ENCODE results near the gene SGCA. TPM values are rescaled to one million over a fixed set of nuclear protein-coding genes. Genes with fewer than 3 reads are reported as not detected.

Gene SGCA
- total RNA-seq, 4 donors from 2014 or later, result 58.1 to 145 (median 93.4) TPM

DNA sequence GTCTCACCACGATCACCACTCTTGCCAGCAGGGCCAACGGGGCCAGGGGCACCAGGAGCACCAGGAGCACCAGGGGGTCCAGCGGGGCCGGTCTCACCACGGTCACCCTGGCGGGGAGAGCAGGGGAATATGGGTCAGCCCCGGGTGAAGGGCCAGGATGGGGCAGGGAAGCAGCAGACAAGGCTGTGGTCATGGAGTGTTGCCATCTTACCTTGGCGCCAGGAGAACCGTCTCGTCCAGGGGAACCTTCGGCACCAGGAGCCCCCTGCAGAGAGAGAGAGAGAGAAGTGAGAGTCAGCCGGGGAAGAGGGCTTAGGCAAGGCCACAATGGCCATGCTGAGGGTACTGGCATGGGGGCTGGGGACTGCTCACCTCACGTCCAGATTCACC lies 22.7 kb downstream of the SGCA start:
- ATAC-seq, result no peak
- Histone ChIP-seq H3K27ac (peak overlapping the region in 3 of 4 donors; percentile 31 to 82 (median 53)), H3K9me3 (no peaks in the 10 kb centered on the region), H3K4me1 (peaks cover 3 to 40% (median 13%) of the 10 kb centered on the region in 3 donors), H3K4me3 (no peak overlapping the region), H3K36me3 (peaks cover 0 to 84% of the 10 kb centered on the region in 2 donors), H3K27me3 (no peaks in the 10 kb centered on the region)
- TF ChIP-seq EP300 (IDR thresholded peaks at IDR 0.05), result no peak
- no peak for TF ChIP-seq POLR2AphosphoS5 (IDR thresholded peaks at IDR 0.05)
- TF ChIP-seq POLR2A (IDR thresholded peaks at IDR 0.05), result no peak
- TF ChIP-seq, protein P1, sequence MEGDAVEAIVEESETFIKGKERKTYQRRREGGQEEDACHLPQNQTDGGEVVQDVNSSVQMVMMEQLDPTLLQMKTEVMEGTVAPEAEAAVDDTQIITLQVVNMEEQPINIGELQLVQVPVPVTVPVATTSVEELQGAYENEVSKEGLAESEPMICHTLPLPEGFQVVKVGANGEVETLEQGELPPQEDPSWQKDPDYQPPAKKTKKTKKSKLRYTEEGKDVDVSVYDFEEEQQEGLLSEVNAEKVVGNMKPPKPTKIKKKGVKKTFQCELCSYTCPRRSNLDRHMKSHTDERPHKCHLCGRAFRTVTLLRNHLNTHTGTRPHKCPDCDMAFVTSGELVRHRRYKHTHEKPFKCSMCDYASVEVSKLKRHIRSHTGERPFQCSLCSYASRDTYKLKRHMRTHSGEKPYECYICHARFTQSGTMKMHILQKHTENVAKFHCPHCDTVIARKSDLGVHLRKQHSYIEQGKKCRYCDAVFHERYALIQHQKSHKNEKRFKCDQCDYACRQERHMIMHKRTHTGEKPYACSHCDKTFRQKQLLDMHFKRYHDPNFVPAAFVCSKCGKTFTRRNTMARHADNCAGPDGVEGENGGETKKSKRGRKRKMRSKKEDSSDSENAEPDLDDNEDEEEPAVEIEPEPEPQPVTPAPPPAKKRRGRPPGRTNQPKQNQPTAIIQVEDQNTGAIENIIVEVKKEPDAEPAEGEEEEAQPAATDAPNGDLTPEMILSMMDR (IDR thresholded peaks at IDR 0.05), result no peak
- 47 to 50% methylated on average over 1 to 10 of the region's 13 CpGs for WGBS, 2 donors (ENCODE audit: low coverage in 1 of 2)

DNA sequence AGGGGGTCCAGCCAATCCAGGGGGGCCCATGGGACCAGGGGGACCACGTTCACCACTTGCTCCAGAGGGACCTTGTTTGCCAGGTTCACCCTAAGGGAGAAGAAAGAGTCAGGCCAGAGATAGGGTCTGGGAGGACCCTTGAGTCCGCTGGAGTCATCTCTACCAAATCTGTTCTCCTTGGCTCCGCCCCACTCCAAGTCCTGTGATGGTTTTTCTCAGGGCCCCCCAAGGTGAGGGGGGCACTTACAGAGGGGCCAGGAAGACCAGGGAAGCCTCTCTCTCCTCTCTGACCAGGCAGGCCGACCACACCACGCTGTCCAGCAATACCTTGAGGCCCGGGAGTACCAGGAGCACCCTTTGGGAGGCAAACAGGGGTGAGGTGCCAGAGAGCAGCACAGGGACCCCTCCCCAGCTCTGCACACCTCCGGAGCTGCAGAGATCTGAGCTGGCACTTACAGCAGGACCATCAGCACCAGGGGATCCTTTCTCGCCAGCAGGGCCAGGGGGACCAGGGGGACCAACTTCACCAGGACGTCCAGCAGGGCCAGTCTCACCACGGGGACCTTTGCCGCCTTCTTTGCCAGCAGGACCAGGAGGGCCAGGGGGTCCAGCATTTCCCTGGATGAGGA lies 23.2 kb downstream of the SGCA start:
- 83% methylated on average over 1 of the region's 11 CpGs; no CpG with 5 or more reads in 1 of the 2 donors for WGBS, 2 donors (ENCODE audit: low coverage in 1 of 2)
- Histone ChIP-seq H3K9me3 (no peaks in the 10 kb centered on the region), H3K4me3 (no peak overlapping the region), H3K27me3 (no peaks in the 10 kb centered on the region), H3K27ac (peak overlapping the region in 3 of 4 donors; percentile 31 to 82 (median 54)), H3K4me1 (peaks cover 3 to 38% (median 12%) of the 10 kb centered on the region in 3 donors), H3K36me3 (peaks cover 0 to 89% of the 10 kb centered on the region in 2 donors)
- TF ChIP-seq POLR2A (IDR thresholded peaks at IDR 0.05) (no peak), POLR2AphosphoS5 (IDR thresholded peaks at IDR 0.05) (no peak), EP300 (IDR thresholded peaks at IDR 0.05) (no peak)
- TF ChIP-seq, protein P1 (IDR thresholded peaks at IDR 0.05), result no peak
- no peak for ATAC-seq

DNA sequence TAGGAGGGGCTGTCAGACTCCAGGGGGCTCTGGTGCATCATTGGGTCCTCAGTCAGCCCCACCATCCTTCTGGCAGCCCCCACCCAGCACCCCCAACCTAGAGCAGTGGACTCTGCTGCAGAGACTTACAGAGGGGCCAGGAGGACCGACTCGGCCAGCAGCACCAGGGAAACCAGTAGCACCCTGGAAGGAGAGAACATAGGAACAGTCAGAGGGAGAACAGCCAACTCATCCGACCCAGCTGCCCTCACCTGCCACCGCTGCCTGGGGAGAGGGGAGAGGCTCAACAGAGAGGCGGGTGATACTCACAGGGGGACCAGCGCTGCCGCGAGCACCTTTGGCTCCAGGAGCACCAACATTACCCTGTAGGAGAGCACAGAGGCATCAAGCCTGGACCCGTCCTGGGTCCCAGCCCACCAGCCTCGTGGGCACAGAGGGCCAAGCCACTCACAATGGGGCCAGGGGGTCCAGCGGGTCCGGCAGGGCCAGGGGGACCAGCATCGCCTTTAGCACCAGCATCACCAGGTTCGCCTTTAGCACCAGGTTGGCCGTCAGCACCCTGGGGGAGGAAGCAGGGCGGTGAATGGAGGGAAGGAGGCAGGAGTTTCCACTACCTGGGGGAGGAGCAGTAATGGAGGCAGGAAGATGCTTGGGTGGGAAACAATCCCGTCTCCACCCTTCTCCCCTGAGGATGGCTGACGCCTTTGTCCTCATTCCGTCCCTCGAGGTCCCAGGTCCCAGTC lies 23.9 kb downstream of the SGCA start:
- Histone ChIP-seq H3K4me3 (no peak overlapping the region), H3K27ac (peak overlapping the region in 2 of 4 donors; percentile 54 to 82), H3K9me3 (no peaks in the 10 kb centered on the region), H3K27me3 (no peaks in the 10 kb centered on the region), H3K36me3 (peaks cover 0 to 96% of the 10 kb centered on the region in 2 donors), H3K4me1 (peaks cover 2 to 38% (median 6%) of the 10 kb centered on the region in 3 donors)
- 20 to 90% methylated on average over 2 to 5 of the region's 20 CpGs for WGBS, 2 donors (ENCODE audit: low coverage in 1 of 2)
- ATAC-seq, result no peak
- TF ChIP-seq POLR2A (IDR thresholded peaks at IDR 0.05) (no peak), EP300 (IDR thresholded peaks at IDR 0.05) (no peak), POLR2AphosphoS5 (IDR thresholded peaks at IDR 0.05) (no peak)
- TF ChIP-seq, protein P1 (IDR thresholded peaks at IDR 0.05), result no peak

DNA sequence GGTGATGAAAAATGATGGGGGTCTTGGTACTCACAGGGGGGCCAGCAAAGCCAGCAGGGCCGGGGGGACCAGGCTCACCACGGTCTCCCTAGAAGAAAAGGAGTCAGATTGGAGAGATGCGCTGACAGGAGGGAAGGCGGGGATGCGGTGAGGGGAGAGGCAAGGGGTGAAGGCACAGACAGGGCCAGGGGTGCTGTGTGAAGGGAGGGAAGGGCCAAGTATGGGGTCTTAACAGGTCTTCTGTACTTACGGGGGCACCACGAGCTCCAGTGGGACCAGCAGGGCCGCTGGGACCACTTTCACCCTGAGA lies 24.4 kb downstream of the SGCA start:
- H3K27me3 ChIP-seq, result no peaks in the 10 kb centered on the region
- peaks cover 0 to 100% of the 10 kb centered on the region in 2 donors for H3K36me3 ChIP-seq
- WGBS, 2 donors (ENCODE audit: low coverage in 1 of 2), result 61 to 69% methylated on average over 4 of the region's 8 CpGs
- no peaks in the 10 kb centered on the region for H3K9me3 ChIP-seq
- H3K27ac ChIP-seq, result peak overlapping the region in 2 of 4 donors; percentile 54 to 82
- TF ChIP-seq EP300 (IDR thresholded peaks at IDR 0.05) (no peak), POLR2AphosphoS5 (IDR thresholded peaks at IDR 0.05) (no peak), POLR2A (IDR thresholded peaks at IDR 0.05) (no peak)
- TF ChIP-seq, protein P1 (IDR thresholded peaks at IDR 0.05), result no peak
- no peak overlapping the region for H3K4me3 ChIP-seq
- no peak for ATAC-seq
- peaks cover 0 to 38% (median 4%) of the 10 kb centered on the region in 3 donors for H3K4me1 ChIP-seq
